Measurements from ENCODE around the gene TRERF1.
A peak's percentile ranks its signal among the peaks of the same experiment; 100 is the strongest.
"Not testable (repeated sequence)": the region's sequence is repeated elsewhere in the genome, so short reads cannot be mapped to it uniquely, and the experiment has no call there.

The TRERF1 gene

DNA sequence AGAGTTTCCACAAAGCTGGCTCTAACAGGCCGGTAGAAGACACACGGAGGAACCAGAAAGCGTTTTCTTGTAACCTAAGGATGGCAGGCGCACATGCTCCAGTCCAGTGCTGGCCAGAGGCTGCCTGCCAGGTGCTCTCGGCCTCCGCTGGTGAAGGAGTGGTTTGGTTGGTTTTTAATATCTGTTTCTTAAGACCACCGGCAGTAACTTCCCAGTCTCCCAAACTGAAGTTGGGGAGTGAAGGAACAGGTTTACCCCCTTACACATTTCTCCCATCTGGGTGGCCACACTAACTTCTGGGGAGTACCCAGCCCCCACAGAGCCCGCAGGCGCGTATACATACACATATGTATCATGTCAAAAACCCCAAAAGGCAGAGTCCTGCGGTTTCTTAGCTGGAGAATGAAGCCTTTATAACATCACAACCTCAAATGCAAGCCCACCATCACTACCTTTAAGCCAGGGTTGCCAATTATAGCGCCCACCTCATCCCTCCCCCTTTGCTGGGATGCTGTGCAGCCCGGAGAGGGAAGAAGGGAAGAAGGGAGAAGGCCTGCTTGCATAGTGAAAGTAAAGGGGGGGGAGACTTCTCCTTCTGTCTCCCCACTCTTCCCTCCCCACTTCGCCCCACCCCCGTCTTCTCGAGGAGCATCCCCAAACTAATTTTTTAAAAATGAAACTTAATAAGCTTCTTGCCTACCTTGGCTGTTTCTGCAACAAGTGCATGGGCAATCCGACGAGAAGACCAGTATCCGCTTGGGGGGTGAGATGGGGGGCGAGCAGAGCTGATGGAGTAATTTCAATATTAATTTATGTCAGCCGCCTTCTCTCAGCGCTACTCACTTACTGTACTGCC is 1.0 kb downstream of the TRERF1 start:
- H3K4me3 ChIP-seq (ENCODE audit: low read depth, low read length): peak overlapping the region; percentile 76
- no peak for DNase-seq (ENCODE audit: low read depth)
- no peak for TF ChIP-seq CTCF (IDR thresholded peaks at IDR 0.05; ENCODE audit: control insufficient read depth, extremely low read depth, insufficient read depth)

DNA sequence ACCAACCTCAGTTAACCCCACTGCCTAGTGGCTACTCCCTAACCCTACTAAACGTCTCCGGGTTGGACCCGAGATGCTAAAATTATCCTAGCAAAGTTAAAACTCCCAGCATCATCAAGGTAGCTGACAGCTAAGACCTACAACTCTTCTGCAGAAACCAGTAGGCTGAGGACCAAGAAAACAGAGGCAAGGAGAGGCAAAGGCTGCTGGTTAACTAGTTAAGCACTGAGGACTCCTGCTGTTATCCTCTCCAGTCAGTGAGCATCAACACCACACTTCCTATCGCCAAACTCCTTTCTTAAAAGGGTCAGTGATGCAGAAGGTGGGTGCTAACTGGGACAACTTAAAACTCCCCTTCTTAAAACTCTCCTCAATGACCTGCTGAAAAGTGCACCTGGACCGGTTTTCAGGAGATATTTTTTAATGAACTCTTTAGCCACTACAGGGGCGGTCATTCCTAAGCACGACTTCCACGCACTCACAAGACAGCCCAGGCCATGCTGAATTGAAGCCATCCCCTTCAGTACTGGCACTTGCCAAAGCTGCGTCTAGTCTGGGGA is 1.7 kb downstream of the TRERF1 start:
- DNase-seq (ENCODE audit: low read depth): no peak
- peak overlapping the region; percentile 76 for H3K4me3 ChIP-seq (ENCODE audit: low read depth, low read length)
- no peak for TF ChIP-seq CTCF (IDR thresholded peaks at IDR 0.05; ENCODE audit: control insufficient read depth, extremely low read depth, insufficient read depth)

GRCh38 chr6:42448927-42449659 is 2.6 kb downstream of the TRERF1 start:
- H3K4me3 ChIP-seq (ENCODE audit: low read depth, low read length): peak overlapping the region; percentile 76
- no peak for DNase-seq (ENCODE audit: low read depth)
- no peak for TF ChIP-seq CTCF (IDR thresholded peaks at IDR 0.05; ENCODE audit: control insufficient read depth, extremely low read depth, insufficient read depth)

- TF ChIP-seq CTCF (IDR thresholded peaks at IDR 0.05; ENCODE audit: control insufficient read depth, extremely low read depth, insufficient read depth): no peak
- no peak overlapping the region for H3K4me3 ChIP-seq (ENCODE audit: low read depth, low read length)
Measured at GRCh38 chr6:42448391-42448790, 3.3 kb downstream of the TRERF1 start.

DNA sequence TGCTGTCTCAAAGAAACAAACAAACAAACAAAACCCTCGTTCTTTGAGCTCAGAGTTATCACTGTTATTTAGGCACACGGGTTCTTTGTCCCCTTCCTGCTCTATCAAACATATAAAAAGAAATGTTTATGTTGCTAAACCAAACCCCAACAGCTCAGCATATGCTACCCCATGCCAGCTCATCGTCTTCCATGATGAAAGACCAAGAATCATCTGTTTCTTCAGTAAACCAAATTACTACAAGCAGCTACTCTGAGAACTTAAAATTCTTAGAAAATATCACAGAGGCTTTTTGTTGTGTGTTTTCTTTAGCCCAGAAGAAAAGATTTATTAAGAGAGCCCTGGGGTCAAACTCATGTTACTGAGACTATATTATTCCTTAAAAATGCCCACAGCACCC is 4.7 kb downstream of the TRERF1 start:
- no peak overlapping the region for H3K4me3 ChIP-seq (ENCODE audit: low read depth, low read length)
- TF ChIP-seq CTCF (IDR thresholded peaks at IDR 0.05; ENCODE audit: control insufficient read depth, extremely low read depth, insufficient read depth): no peak
- DNase-seq (ENCODE audit: low read depth): no peak

More at GRCh38 chr6:42448391-42448790, 3.3 kb downstream of the TRERF1 start:
- no peak for DNase-seq (ENCODE audit: low read depth)

DNA sequence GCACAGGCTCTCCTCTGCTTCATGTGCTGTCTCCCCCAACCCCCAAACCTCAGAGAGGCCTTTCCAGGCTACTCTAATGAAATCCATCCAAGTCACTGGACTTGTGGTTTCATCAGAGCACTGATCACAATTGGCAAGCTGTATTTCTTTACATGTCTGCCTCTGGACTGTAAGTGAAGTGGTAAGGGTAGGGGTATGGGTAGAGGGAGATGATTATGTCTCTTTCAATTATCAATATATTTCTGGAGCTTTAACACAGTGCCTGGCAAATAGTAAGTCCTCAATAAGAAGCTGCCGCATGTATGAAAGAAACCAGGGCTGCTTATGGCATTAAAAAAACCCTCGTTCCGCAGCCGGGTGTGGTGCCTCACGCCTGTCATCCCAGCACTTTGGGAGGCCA is 5.4 kb downstream of the TRERF1 start:
- no peak for TF ChIP-seq CTCF (IDR thresholded peaks at IDR 0.05; ENCODE audit: control insufficient read depth, extremely low read depth, insufficient read depth)
- no peak overlapping the region for H3K4me3 ChIP-seq (ENCODE audit: low read depth, low read length)
- no peak for DNase-seq (ENCODE audit: low read depth)

- not testable (repeated sequence) for DNase-seq (ENCODE audit: low read depth); H3K4me3 ChIP-seq (ENCODE audit: low read depth, low read length)
Measured at GRCh38 chr6:42445955-42446354, 5.8 kb downstream of the TRERF1 start.
